Measurements from ENCODE around the gene CCDC13. TPM values are rescaled to one million over a fixed set of nuclear protein-coding genes. Genes with fewer than 3 reads are reported as not detected.
"Not testable (repeated sequence)": the region's sequence is repeated elsewhere in the genome, so short reads cannot be mapped to it uniquely, and the experiment has no call there.

The CCDC13 gene
- 0.20 and 0.22 TPM in 2 replicates for total RNA-seq

GRCh38 chr3:42772670-42773408 lies at the start of gene CCDC13:
CCDC13 (minus strand) TSS chr3:42773253; CDS start chr3:42758345, 14,908 bp downstream.
- DNase-seq (ENCODE audit: low read depth in 2 of 2): peak; percentile 94 to 95

GRCh38 chr3:42822828-42823227 lies 49.8 kb upstream of the CCDC13 start:
- DNase-seq (ENCODE audit: low read depth in 2 of 2): no peak

- DNase-seq (ENCODE audit: low read depth in 2 of 2): no peak
Observed at GRCh38 chr3:42820746-42821051, 47.6 kb upstream of the CCDC13 start.

GRCh38 chr3:42819351-42819965 lies 46.4 kb upstream of the CCDC13 start:
- peak in 1 of 2 donors; percentile 63 for DNase-seq (ENCODE audit: low read depth in 2 of 2)

GRCh38 chr3:42815826-42816225 lies 42.8 kb upstream of the CCDC13 start:
- DNase-seq (ENCODE audit: low read depth in 2 of 2): no peak

- DNase-seq (ENCODE audit: low read depth in 2 of 2): no peak
Observed at GRCh38 chr3:42814914-42815507, 42.0 kb upstream of the CCDC13 start.

- no peak for DNase-seq (ENCODE audit: low read depth in 2 of 2)
Observed at GRCh38 chr3:42814246-42814645, 41.2 kb upstream of the CCDC13 start.

GRCh38 chr3:42811118-42811883 lies 38.2 kb upstream of the CCDC13 start:
- not testable (repeated sequence) for DNase-seq (ENCODE audit: low read depth in 2 of 2)

- not testable (repeated sequence) for DNase-seq (ENCODE audit: low read depth in 2 of 2)
Observed at GRCh38 chr3:42810706-42811105, 37.7 kb upstream of the CCDC13 start.

GRCh38 chr3:42809202-42809601 lies 36.1 kb upstream of the CCDC13 start, which contains the start of gene ACKR2:
ACKR2 (plus strand) TSS chr3:42809445; CDS start chr3:42864503, 55,058 bp downstream.
- DNase-seq (ENCODE audit: low read depth in 2 of 2): no peak

- DNase-seq (ENCODE audit: low read depth in 2 of 2): no peak
Observed at GRCh38 chr3:42807929-42808328, 34.9 kb upstream of the CCDC13 start.

- peak; percentile 2 to 15 for DNase-seq (ENCODE audit: low read depth in 2 of 2)
Observed at GRCh38 chr3:42805141-42805821, 32.2 kb upstream of the CCDC13 start.

GRCh38 chr3:42804831-42805132 lies 31.7 kb upstream of the CCDC13 start:
- no peak for DNase-seq (ENCODE audit: low read depth in 2 of 2)

- DNase-seq (ENCODE audit: low read depth in 2 of 2): peak; percentile 96 to 97
Observed at GRCh38 chr3:42804106-42804830, 31.2 kb upstream of the CCDC13 start, which contains the start of gene HIGD1A. HIGD1A (minus strand) TSS chr3:42804490; CDS start chr3:42794253, 10,237 bp downstream.

GRCh38 chr3:42803414-42804105 lies 30.5 kb upstream of the CCDC13 start:
- DNase-seq (ENCODE audit: low read depth in 2 of 2): peak; percentile 42 to 54

GRCh38 chr3:42802876-42803413 lies 29.9 kb upstream of the CCDC13 start:
- no peak for DNase-seq (ENCODE audit: low read depth in 2 of 2)

- no peak for DNase-seq (ENCODE audit: low read depth in 2 of 2)
Observed at GRCh38 chr3:42801784-42802183, 28.7 kb upstream of the CCDC13 start.

GRCh38 chr3:42801048-42801620 lies 28.1 kb upstream of the CCDC13 start:
- no peak for DNase-seq (ENCODE audit: low read depth in 2 of 2)

- no peak for DNase-seq (ENCODE audit: low read depth in 2 of 2)
Observed at GRCh38 chr3:42800251-42800650, 27.2 kb upstream of the CCDC13 start.

- DNase-seq (ENCODE audit: low read depth in 2 of 2): no peak
Observed at GRCh38 chr3:42799376-42799775, 26.3 kb upstream of the CCDC13 start.

All from lung microvascular endothelial cell (primary cell).